Retinal pigment epithelial cell (primary cell): ENCODE measurements around the gene DNAJA3.
"Not testable (repeated sequence)": the region's sequence is repeated elsewhere in the genome, so short reads cannot be mapped to it uniquely, and the experiment has no call there.

Experiments
- DNase-seq: peaks from one replicate; pipeline ENCODE4 v3.0.0-alpha.2; 2010; ENCODE audit warnings: low read depth
- H3K4me3 ChIP-seq: 2 replicates; pipeline ENCODE4 v1.5.1; 2011; ENCODE audit warnings: mild to moderate bottlenecking, low read length, control low read depth, moderate library complexity
- CTCF ChIP-seq: conservative IDR thresholded peaks from 2 replicates; pipeline ENCODE4 v1.5.1; 2011; ENCODE audit warnings: low read depth, low read length, control low read depth, inconsistent platforms

DNAJA3 gene

DNA sequence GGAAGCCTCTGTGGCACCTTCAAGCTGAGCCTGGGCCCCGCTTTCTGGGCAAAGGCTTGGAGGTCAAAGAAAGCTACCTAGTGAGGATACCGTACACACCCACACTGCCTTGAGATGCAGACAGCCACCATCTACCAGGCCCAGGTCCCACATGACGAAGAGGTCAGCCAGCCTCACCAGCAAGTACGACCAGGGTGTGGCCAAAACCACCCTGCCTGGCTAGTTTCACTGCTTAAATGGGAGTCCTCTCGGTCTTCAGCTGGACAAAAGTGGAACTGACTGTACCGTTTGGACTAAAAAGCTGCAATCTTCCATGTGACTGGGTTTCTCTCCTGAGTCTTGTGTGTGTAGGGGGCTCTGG, 32.4 kb upstream of the DNAJA3 start:
- H3K4me3 ChIP-seq: no peak overlapping the region
- no peak for TF ChIP-seq CTCF
- no peak for DNase-seq

- not testable (repeated sequence) for DNase-seq, H3K4me3 ChIP-seq
Observed at GRCh38 chr16:4393850-4394249, 31.8 kb upstream of the DNAJA3 start.

- TF ChIP-seq CTCF: no peak
Observed at GRCh38 chr16:4395055-4395726, 30.5 kb upstream of the DNAJA3 start.

DNA sequence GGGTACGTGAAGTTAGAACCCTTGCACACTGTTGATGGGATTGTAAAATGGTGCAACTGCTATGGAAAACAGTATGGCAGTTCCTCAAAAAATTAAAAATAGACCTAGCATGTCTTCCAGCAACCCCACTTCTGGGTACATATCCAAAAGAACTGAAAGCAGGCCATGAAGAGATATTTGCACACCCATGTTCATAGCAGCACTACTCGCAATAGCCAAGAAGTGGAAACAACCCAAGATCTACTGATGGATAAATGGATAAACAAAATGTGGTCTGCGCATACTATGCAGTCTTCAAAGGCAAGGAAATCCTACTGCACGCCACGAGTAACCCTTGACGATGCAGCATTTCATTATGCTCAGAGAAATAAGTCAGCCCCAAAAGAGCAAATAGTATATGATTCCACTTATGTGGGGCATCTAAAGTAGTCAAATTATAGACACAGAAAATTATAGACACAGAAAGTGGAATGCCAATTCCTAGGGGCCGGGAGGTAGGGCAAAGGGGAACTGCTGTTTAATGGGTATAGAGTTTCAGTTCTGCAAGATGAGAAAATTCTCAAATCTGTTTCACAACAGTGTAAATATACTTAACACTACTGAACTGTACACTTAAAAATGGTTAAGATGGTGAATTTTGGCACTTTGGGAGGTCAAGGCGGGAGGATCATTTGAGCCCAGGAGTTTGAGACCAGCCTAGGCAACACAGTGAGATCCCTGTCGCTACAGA, 26.5 kb upstream of the DNAJA3 start:
- DNase-seq: no peak
- no peak overlapping the region for H3K4me3 ChIP-seq
- no peak for TF ChIP-seq CTCF

More at GRCh38 chr16:4395055-4395726, 30.5 kb upstream of the DNAJA3 start:
- DNase-seq: no peak
- H3K4me3 ChIP-seq: no peak overlapping the region

DNA sequence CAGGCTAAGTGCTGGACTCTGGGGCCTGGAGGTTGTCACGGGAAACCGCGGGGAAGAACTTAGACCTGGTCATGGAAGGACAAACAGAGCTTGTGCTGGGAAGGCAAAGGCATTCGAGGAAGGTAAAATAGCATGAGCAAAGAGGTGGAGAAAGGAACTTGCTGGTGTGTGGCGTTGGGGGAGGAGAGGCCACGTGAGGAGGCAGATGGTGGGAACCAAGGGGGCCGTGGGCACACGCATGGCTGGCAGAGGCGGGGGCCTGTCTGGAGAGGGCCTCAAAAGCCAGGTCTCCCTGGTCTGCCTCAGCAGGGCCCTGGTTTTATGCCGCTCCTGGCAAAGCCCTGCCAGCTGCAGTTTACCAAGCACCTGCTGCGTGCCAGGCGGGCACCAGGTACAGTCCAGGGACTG, 24.6 kb upstream of the DNAJA3 start:
- H3K4me3 ChIP-seq: no peak overlapping the region
- TF ChIP-seq CTCF: no peak

DNA sequence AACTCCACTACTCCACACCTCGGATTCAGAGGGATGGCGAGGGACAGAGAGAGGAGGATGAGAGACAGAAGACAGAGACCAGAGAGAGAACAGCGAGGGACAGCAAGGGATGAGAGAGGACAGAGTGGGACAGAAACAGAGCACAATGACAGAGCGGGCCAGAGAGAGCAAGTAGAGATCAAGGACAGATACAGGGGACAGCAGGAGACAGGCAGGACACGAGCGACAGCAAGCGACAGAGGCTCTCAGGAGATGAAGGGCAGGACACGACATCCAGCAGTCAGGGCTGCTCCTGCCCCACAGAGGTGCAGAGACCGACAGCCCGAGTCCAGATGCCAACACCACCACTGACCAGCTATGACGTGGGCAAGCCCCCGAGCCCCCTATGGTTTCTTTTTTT, 24.2 kb upstream of the DNAJA3 start:
- DNase-seq: no peak
- TF ChIP-seq CTCF: no peak
- H3K4me3 ChIP-seq: no peak overlapping the region

More for the DNA sequence above, 24.6 kb upstream of the DNAJA3 start:
- no peak for DNase-seq

GRCh38 chr16:4402439-4403132, 23.1 kb upstream of the DNAJA3 start:
- DNase-seq: no peak

More at GRCh38 chr16:4402439-4403132, 23.1 kb upstream of the DNAJA3 start:
- H3K4me3 ChIP-seq: peak overlapping the region; percentile 19
- TF ChIP-seq CTCF: peak; percentile 72
